Ureter (tissue), 1 donor: ENCODE measurements around the gene HMGB1. TPM values are rescaled to one million over a fixed set of nuclear protein-coding genes. Genes with fewer than 3 reads are reported as not detected.

Source experiments
- total RNA-seq: library from RNA; stranded (reverse); gene quantifications from one replicate; pipeline ENCODE4 v1.2.4, GENCODE V29; 2023
- donor health status: DM: yes; HTN: yes; CAD: no.

Gene HMGB1
- total RNA-seq, 1 donor from 2014 or later = 273 TPM

Other genes starting within 250 kb of the HMGB1 start
- 18.8 TPM for gene KATNAL1, start 158.4 kb downstream of the HMGB1 start, total RNA-seq
- not detected for gene UBE2L5, start 43.4 kb downstream of the HMGB1 start, total RNA-seq
- 24.4 TPM for gene USPL1, start 152.0 kb upstream of the HMGB1 start, total RNA-seq